PC-9 (cell line): ENCODE results near the gene RTL10. TPM values are rescaled to one million over a fixed set of nuclear protein-coding genes. Genes with fewer than 3 reads are reported as not detected.

ENCODE experiments used
- BruUV-seq: library from RNA; stranded (reverse); fragments of 400-500 nt; replicated peaks from 2 replicates; lab custom pipeline; 2021; lab: Mats Ljungman, UMichigan
- CTCF ChIA-PET: fragments of 300-600 bp; sonication (Branson Sonifier 250); formaldehyde crosslinking; loops from one replicate; lab custom pipeline; 2022; ENCODE audit warnings: antibody characterized with exemption; lab: Charles Lee
- POLR2A ChIA-PET: fragments of 300-600 bp; sonication (Branson Sonifier 250); formaldehyde crosslinking; loops from one replicate; lab custom pipeline; 2022; ENCODE audit warnings: antibody characterized with exemption; ENCODE audit not compliant: unreplicated experiment; lab: Charles Lee
- DNase-seq, 2 experiments: peaks; one replicate each; pipeline versions ENCODE4 v3.0.0 to v3.0.0-alpha.2; 2015 to 2022; ENCODE audit warnings: mixed read lengths in 1 of 2
- H2AFZ ChIP-seq: fragments of 200-600 bp; sonication (generic); 2 replicates; pipeline ENCODE4 v1.8.1; 2017; ENCODE audit warnings: antibody characterized with exemption
- H3F3A ChIP-seq: fragments of 200-600 bp; sonication (generic); 2 replicates; pipeline ENCODE4 v1.8.1; 2017; ENCODE audit warnings: antibody characterized with exemption, mild to moderate bottlenecking, low read depth; ENCODE audit not compliant: insufficient read depth
- H3K27ac ChIP-seq: fragments of 200-600 bp; sonication (generic); 2 replicates; pipeline ENCODE4 v1.6.1; 2016; ENCODE audit warnings: mixed run types
- H3K27me3 ChIP-seq: fragments of 200-600 bp; sonication (generic); 2 replicates; pipeline ENCODE4 v1.6.1; 2016; ENCODE audit warnings: low read depth, mixed run types; ENCODE audit not compliant: insufficient read depth
- H3K36me3 ChIP-seq: fragments of 200-600 bp; sonication (generic); 2 replicates; pipeline ENCODE4 v1.6.1; 2016; ENCODE audit warnings: low read depth, mixed run types
- H3K4me1 ChIP-seq: fragments of 200-600 bp; sonication (generic); replicated peaks from 2 replicates; pipeline ENCODE4 v1.6.1; 2016; ENCODE audit warnings: mixed run types; ENCODE audit not compliant: insufficient read depth
- H3K4me2 ChIP-seq: fragments of 200-600 bp; sonication (generic); 2 replicates; pipeline ENCODE4 v1.6.1; 2017; ENCODE audit warnings: mixed run types
- H3K4me3 ChIP-seq: fragments of 200-600 bp; sonication (generic); 2 replicates; pipeline ENCODE4 v1.6.1; 2016; ENCODE audit warnings: mixed run types
- H3K79me2 ChIP-seq: fragments of 200-600 bp; sonication (generic); 2 replicates; pipeline ENCODE4 v1.6.1; 2017; ENCODE audit warnings: low read depth, mixed run types
- H3K9me2 ChIP-seq: fragments of 200-600 bp; sonication (generic); 2 replicates; pipeline ENCODE4 v1.8.1; 2017; ENCODE audit warnings: mild to moderate bottlenecking; ENCODE audit not compliant: insufficient read depth
- H3K9me3 ChIP-seq: fragments of 200-600 bp; sonication (generic); 2 replicates; pipeline ENCODE4 v1.8.1; 2016; ENCODE audit warnings: low read depth; ENCODE audit not compliant: insufficient read depth
- H4K20me1 ChIP-seq: fragments of 200-600 bp; sonication (generic); 2 replicates; pipeline ENCODE4 v1.8.1; 2017; ENCODE audit not compliant: insufficient read depth
- CTCF ChIP-seq: fragments of 200-600 bp; sonication (generic); conservative IDR thresholded peaks from 2 replicates; pipeline ENCODE4 v1.6.1; 2017; ENCODE audit warnings: mixed run types, antibody characterized with exemption, mild to moderate bottlenecking, moderate library complexity
- EZH2 ChIP-seq: fragments of 200-600 bp; sonication (generic); IDR thresholded peaks from 2 replicates; pipeline ENCODE4 v1.8.0; 2017; ENCODE audit warnings: antibody characterized with exemption, low read depth
- intact Hi-C: fragments of 100-400 bp; cut with micrococcal nuclease; formaldehyde crosslinking; loops from one replicate; pipeline ENCODE4 v1.10.0; 2022; ENCODE audit not compliant: unreplicated experiment
- total RNA-seq: library from RNA; stranded (reverse); gene quantifications from 2 replicates; pipeline ENCODE4 v1.2.3, GENCODE V29; 2021

The RTL10 gene
- total RNA-seq, 1 experiment from 2014 or later, result 23.5 TPM

DNA sequence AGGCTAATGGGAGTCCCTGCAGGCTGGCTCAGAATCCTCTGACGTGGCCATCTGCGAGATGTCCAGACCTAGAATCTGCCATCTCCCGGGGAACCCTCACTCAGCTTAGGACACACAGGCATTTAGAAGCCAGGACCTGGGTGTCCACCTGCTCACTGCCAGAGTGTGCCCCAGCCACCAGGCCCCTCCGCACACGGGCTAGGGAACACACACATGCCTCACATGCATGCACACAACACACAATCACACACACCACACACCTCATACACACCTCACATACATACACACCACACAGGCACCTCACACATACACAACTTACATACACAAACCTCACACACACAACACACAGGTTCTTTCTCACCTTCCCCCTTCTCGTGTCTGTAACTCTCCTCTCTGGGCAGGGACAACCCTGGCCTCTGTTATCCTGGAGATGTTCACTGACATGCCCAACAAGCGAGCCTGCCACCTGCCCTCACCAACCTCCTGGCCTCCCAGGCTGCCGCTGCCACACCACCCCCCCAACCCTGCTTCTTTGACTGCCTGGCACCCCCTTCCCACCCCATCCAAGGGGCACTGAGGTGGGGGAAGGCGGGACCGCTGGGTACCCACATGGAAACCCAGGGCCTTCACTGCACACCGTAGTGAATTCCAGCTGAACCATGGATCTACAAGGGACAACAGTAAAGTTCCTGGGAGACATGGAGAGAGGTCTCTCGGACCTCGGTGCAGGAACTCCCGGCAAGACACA lies 38.1 kb downstream of the RTL10 start:
- intact Hi-C loops, result no loop called here
- no peaks in the 10 kb centered on the region for H3K36me3 ChIP-seq
- no peaks in the 10 kb centered on the region for H3K9me2 ChIP-seq
- H3K27me3 ChIP-seq, result no peaks in the 10 kb centered on the region
- no peaks in the 10 kb centered on the region for H3K79me2 ChIP-seq
- no TSS peak for BruUV-seq
- H4K20me1 ChIP-seq, result no peaks in the 10 kb centered on the region
- ChIA-PET CTCF (no interaction called here), POLR2A (no interaction called here)
- H3K9me3 ChIP-seq, result no peaks in the 10 kb centered on the region
- H3K4me1 ChIP-seq, result no peaks in the 10 kb centered on the region
- H3K27ac ChIP-seq, result no peak overlapping the region
- no peak for TF ChIP-seq EZH2
- no peak for TF ChIP-seq CTCF
- H3K4me2 ChIP-seq, result no peak overlapping the region
- no peak overlapping the region for H2AFZ ChIP-seq
- DNase-seq, result no peak
- no peaks in the 10 kb centered on the region for H3F3A ChIP-seq
- no peak overlapping the region for H3K4me3 ChIP-seq

DNA sequence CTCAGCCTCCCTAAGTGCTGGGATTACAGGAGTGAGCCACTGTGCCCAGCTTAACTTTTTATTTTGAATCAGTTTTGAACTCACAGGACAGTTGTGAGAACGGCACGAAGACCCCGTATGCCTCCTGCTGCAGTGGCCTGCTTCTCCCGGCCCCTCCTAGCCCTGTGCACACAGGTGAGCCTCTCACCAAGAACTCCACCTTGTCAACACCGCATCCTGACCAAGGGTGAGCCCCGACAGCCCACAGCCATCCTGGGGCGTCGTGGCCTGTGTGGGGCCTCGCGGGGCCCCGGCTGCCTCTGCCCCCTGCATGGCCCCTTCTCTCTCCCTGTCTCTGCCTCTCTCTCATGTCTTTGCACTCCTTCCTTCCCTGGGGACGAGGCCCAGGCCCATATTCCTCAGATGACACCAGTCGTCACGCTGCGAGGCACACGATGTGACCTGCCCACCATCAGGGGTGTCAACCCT lies 38.8 kb downstream of the RTL10 start:
- POLR2A ChIA-PET, result no interaction called here
- Histone ChIP-seq H3K27me3 (no peaks in the 10 kb centered on the region), H3K79me2 (no peaks in the 10 kb centered on the region), H3K9me2 (no peaks in the 10 kb centered on the region), H3K27ac (no peak overlapping the region), H3K4me1 (no peaks in the 10 kb centered on the region), H3K4me2 (no peak overlapping the region), H3F3A (no peaks in the 10 kb centered on the region), H3K9me3 (no peaks in the 10 kb centered on the region), H3K4me3 (no peak overlapping the region), H4K20me1 (no peaks in the 10 kb centered on the region), H2AFZ (no peak overlapping the region), H3K36me3 (no peaks in the 10 kb centered on the region)
- CTCF ChIA-PET, result no interaction called here
- BruUV-seq, result no TSS peak
- intact Hi-C loops, result no loop called here
- DNase-seq, result no peak
- TF ChIP-seq CTCF (no peak), EZH2 (no peak)

- Histone ChIP-seq H3K27me3 (no peaks in the 10 kb centered on the region), H3K4me2 (no peak overlapping the region), H3K9me3 (no peaks in the 10 kb centered on the region), H3K79me2 (no peaks in the 10 kb centered on the region), H3F3A (no peaks in the 10 kb centered on the region), H3K4me3 (no peak overlapping the region), H2AFZ (no peak overlapping the region), H3K36me3 (no peaks in the 10 kb centered on the region), H3K27ac (no peak overlapping the region), H3K9me2 (no peaks in the 10 kb centered on the region), H3K4me1 (no peaks in the 10 kb centered on the region), H4K20me1 (no peaks in the 10 kb centered on the region)
- TF ChIP-seq CTCF (no peak), EZH2 (no peak)
- DNase-seq, result no peak
- no TSS peak for BruUV-seq
- ChIA-PET POLR2A (no interaction called here), CTCF (no interaction called here)
- intact Hi-C loops, result no loop called here
These were observed 39.4 kb downstream of the RTL10 start for GRCh38 chr22:19815093-19815822.
